ENCODE results near the gene KPNA1.

KPNA1 gene

GRCh38 chr3:122403489-122403888, 111.2 kb downstream of the KPNA1 start:
- H3K79me2 ChIP-seq (ENCODE audit: control insufficient read depth, insufficient read depth, low read length, unreplicated experiment), result peaks cover 7% of the 10 kb centered on the region
- no peak overlapping the region for H3K4me3 ChIP-seq (ENCODE audit: low read depth, low read length)
- no peak overlapping the region for H3K27ac ChIP-seq (ENCODE audit: low read depth, low read length)
- no peak overlapping the region for H2AFZ ChIP-seq (ENCODE audit: low read length, unreplicated experiment)
- no peaks in the 10 kb centered on the region for H3K27me3 ChIP-seq (ENCODE audit: insufficient read depth, low read length)
- H3K36me3 ChIP-seq (ENCODE audit: insufficient read depth, low read length), result peaks cover 17% of the 10 kb centered on the region; the same call in 1 of the 2 replicates
- H3K4me1 ChIP-seq (ENCODE audit: control insufficient read depth, insufficient read depth, low read length, unreplicated experiment), result no peaks in the 10 kb centered on the region

- Histone ChIP-seq H2AFZ (ENCODE audit: low read length, unreplicated experiment) (no peak overlapping the region), H3K4me1 (ENCODE audit: control insufficient read depth, insufficient read depth, low read length, unreplicated experiment) (no peaks in the 10 kb centered on the region), H3K36me3 (ENCODE audit: insufficient read depth, low read length) (no peaks in the 10 kb centered on the region; the same call in 1 of the 2 replicates), H3K27me3 (ENCODE audit: insufficient read depth, low read length) (no peaks in the 10 kb centered on the region), H3K4me3 (ENCODE audit: low read depth, low read length) (no peak overlapping the region), H3K79me2 (ENCODE audit: control insufficient read depth, insufficient read depth, low read length, unreplicated experiment) (peaks cover 7% of the 10 kb centered on the region), H3K27ac (ENCODE audit: low read depth, low read length) (no peak overlapping the region)
Observed at GRCh38 chr3:122398920-122399319, 115.8 kb downstream of the KPNA1 start.

- no peak overlapping the region for H3K4me3 ChIP-seq (ENCODE audit: low read depth, low read length)
- no peaks in the 10 kb centered on the region for H3K4me1 ChIP-seq (ENCODE audit: control insufficient read depth, insufficient read depth, low read length, unreplicated experiment)
- peaks cover 7% of the 10 kb centered on the region for H3K79me2 ChIP-seq (ENCODE audit: control insufficient read depth, insufficient read depth, low read length, unreplicated experiment)
- H3K36me3 ChIP-seq (ENCODE audit: insufficient read depth, low read length), result no peaks in the 10 kb centered on the region
- H3K27me3 ChIP-seq (ENCODE audit: insufficient read depth, low read length), result no peaks in the 10 kb centered on the region
- H2AFZ ChIP-seq (ENCODE audit: low read length, unreplicated experiment), result no peak overlapping the region
- H3K27ac ChIP-seq (ENCODE audit: low read depth, low read length), result no peak overlapping the region
Observed at GRCh38 chr3:122397201-122397600, 117.5 kb downstream of the KPNA1 start.

- no peaks in the 10 kb centered on the region for H3K36me3 ChIP-seq (ENCODE audit: insufficient read depth, low read length)
- H3K79me2 ChIP-seq (ENCODE audit: control insufficient read depth, insufficient read depth, low read length, unreplicated experiment), result peaks cover 7% of the 10 kb centered on the region
- no peaks in the 10 kb centered on the region for H3K27me3 ChIP-seq (ENCODE audit: insufficient read depth, low read length)
- no peak overlapping the region for H2AFZ ChIP-seq (ENCODE audit: low read length, unreplicated experiment)
- H3K4me3 ChIP-seq (ENCODE audit: low read depth, low read length), result no peak overlapping the region
- no peak overlapping the region for H3K27ac ChIP-seq (ENCODE audit: low read depth, low read length)
- H3K4me1 ChIP-seq (ENCODE audit: control insufficient read depth, insufficient read depth, low read length, unreplicated experiment), result no peaks in the 10 kb centered on the region
Observed at GRCh38 chr3:122396511-122396910, 118.2 kb downstream of the KPNA1 start.

GRCh38 chr3:122395582-122395981, 119.2 kb downstream of the KPNA1 start:
- Histone ChIP-seq H3K79me2 (ENCODE audit: control insufficient read depth, insufficient read depth, low read length, unreplicated experiment) (peaks cover 6% of the 10 kb centered on the region), H3K36me3 (ENCODE audit: insufficient read depth, low read length) (no peaks in the 10 kb centered on the region), H3K27ac (ENCODE audit: low read depth, low read length) (no peak overlapping the region), H2AFZ (ENCODE audit: low read length, unreplicated experiment) (no peak overlapping the region), H3K4me1 (ENCODE audit: control insufficient read depth, insufficient read depth, low read length, unreplicated experiment) (peaks cover 3% of the 10 kb centered on the region), H3K27me3 (ENCODE audit: insufficient read depth, low read length) (no peaks in the 10 kb centered on the region), H3K4me3 (ENCODE audit: low read depth, low read length) (no peak overlapping the region)

GRCh38 chr3:122394173-122394572, 120.6 kb downstream of the KPNA1 start:
- Histone ChIP-seq H3K27me3 (ENCODE audit: insufficient read depth, low read length) (no peaks in the 10 kb centered on the region), H3K27ac (ENCODE audit: low read depth, low read length) (no peak overlapping the region), H2AFZ (ENCODE audit: low read length, unreplicated experiment) (no peak overlapping the region), H3K4me1 (ENCODE audit: control insufficient read depth, insufficient read depth, low read length, unreplicated experiment) (peaks cover 6% of the 10 kb centered on the region), H3K79me2 (ENCODE audit: control insufficient read depth, insufficient read depth, low read length, unreplicated experiment) (peaks cover 4% of the 10 kb centered on the region), H3K4me3 (ENCODE audit: low read depth, low read length) (no peak overlapping the region), H3K36me3 (ENCODE audit: insufficient read depth, low read length) (no peaks in the 10 kb centered on the region)

- peaks cover 6% of the 10 kb centered on the region for H3K4me1 ChIP-seq (ENCODE audit: control insufficient read depth, insufficient read depth, low read length, unreplicated experiment)
- H3K79me2 ChIP-seq (ENCODE audit: control insufficient read depth, insufficient read depth, low read length, unreplicated experiment), result peaks cover 7% of the 10 kb centered on the region
- H2AFZ ChIP-seq (ENCODE audit: low read length, unreplicated experiment), result no peak overlapping the region
- H3K27me3 ChIP-seq (ENCODE audit: insufficient read depth, low read length), result no peaks in the 10 kb centered on the region
- H3K27ac ChIP-seq (ENCODE audit: low read depth, low read length), result no peak overlapping the region
- no peaks in the 10 kb centered on the region for H3K36me3 ChIP-seq (ENCODE audit: insufficient read depth, low read length)
- H3K4me3 ChIP-seq (ENCODE audit: low read depth, low read length), result no peak overlapping the region
Observed at GRCh38 chr3:122392868-122393844, 121.6 kb downstream of the KPNA1 start.

- Histone ChIP-seq H3K27ac (ENCODE audit: low read depth, low read length) (no peak overlapping the region), H3K27me3 (ENCODE audit: insufficient read depth, low read length) (no peaks in the 10 kb centered on the region), H3K4me3 (ENCODE audit: low read depth, low read length) (no peak overlapping the region), H2AFZ (ENCODE audit: low read length, unreplicated experiment) (no peak overlapping the region), H3K4me1 (ENCODE audit: control insufficient read depth, insufficient read depth, low read length, unreplicated experiment) (peaks cover 6% of the 10 kb centered on the region), H3K79me2 (ENCODE audit: control insufficient read depth, insufficient read depth, low read length, unreplicated experiment) (peaks cover 16% of the 10 kb centered on the region), H3K36me3 (ENCODE audit: insufficient read depth, low read length) (peaks cover under 1% of the 10 kb centered on the region; the same call in 1 of the 2 replicates)
Observed at GRCh38 chr3:122391681-122392446, 122.9 kb downstream of the KPNA1 start.

- Histone ChIP-seq H3K4me3 (ENCODE audit: low read depth, low read length) (no peak overlapping the region), H2AFZ (ENCODE audit: low read length, unreplicated experiment) (no peak overlapping the region), H3K36me3 (ENCODE audit: insufficient read depth, low read length) (peaks cover 9% of the 10 kb centered on the region), H3K27ac (ENCODE audit: low read depth, low read length) (no peak overlapping the region), H3K27me3 (ENCODE audit: insufficient read depth, low read length) (no peaks in the 10 kb centered on the region), H3K79me2 (ENCODE audit: control insufficient read depth, insufficient read depth, low read length, unreplicated experiment) (peaks cover 26% of the 10 kb centered on the region), H3K4me1 (ENCODE audit: control insufficient read depth, insufficient read depth, low read length, unreplicated experiment) (peaks cover 14% of the 10 kb centered on the region)
Observed at GRCh38 chr3:122390665-122391064, 124.1 kb downstream of the KPNA1 start.

GRCh38 chr3:122389892-122390291, 124.8 kb downstream of the KPNA1 start:
- Histone ChIP-seq H3K4me3 (ENCODE audit: low read depth, low read length) (no peak overlapping the region), H2AFZ (ENCODE audit: low read length, unreplicated experiment) (no peak overlapping the region), H3K79me2 (ENCODE audit: control insufficient read depth, insufficient read depth, low read length, unreplicated experiment) (peaks cover 28% of the 10 kb centered on the region), H3K27me3 (ENCODE audit: insufficient read depth, low read length) (no peaks in the 10 kb centered on the region), H3K4me1 (ENCODE audit: control insufficient read depth, insufficient read depth, low read length, unreplicated experiment) (peaks cover 14% of the 10 kb centered on the region), H3K36me3 (ENCODE audit: insufficient read depth, low read length) (peaks cover 11% of the 10 kb centered on the region), H3K27ac (ENCODE audit: low read depth, low read length) (no peak overlapping the region)
